A549 (cell line): Measurements from ENCODE around the gene XRRA1. TPM values are rescaled to one million over a fixed set of nuclear protein-coding genes. Genes with fewer than 3 reads are reported as not detected.

Source experiments
- ATAC-seq, 2 experiments: fragments of 200-7000 bp in 1 of 2; fragments of >200 bp in 1 of 2; cut with Nextera tagmentation in 1 of 2; cut with Tn5 transposase in 1 of 2; 3 replicates each; pipeline versions ENCODE4 v1.8.0 to v1.9.1; 2018 to 2020; ENCODE audit warnings: mild to moderate bottlenecking in 1 of 2, moderate library complexity in 1 of 2
- CTCF ChIA-PET: fragments of 300-600 bp; sonication (Branson Sonifier 250); formaldehyde crosslinking; extraction: SDS; loops from one replicate; lab custom pipeline; 2021; ENCODE audit warnings: antibody characterized with exemption, inconsistent platforms; lab: Yijun Ruan, JAX
- POLR2A ChIA-PET: fragments of 350-600 bp; formaldehyde crosslinking; extraction: SDS; loops from one replicate; lab custom pipeline; 2021; ENCODE audit warnings: antibody characterized with exemption, inconsistent platforms; lab: Yijun Ruan, JAX
- DNase-seq, 2 experiments: peaks; one replicate each; pipeline versions ENCODE4 v3.0.0 to v3.0.0-alpha.2; 2011 to 2016; ENCODE audit warnings: low read depth in 1 of 2, low spot score in 1 of 2
- FAIRE-seq: peaks from 2 replicates; lab custom pipeline; 2011; peaks lifted over from hg19 to GRCh38; lab: Jason Lieb, UNC
- H3K27ac ChIP-seq, 2 experiments: fragments of >200 bp; sonication (Bioruptor Twin); formaldehyde crosslinking; 3 replicates each; pipeline ENCODE4 v1.5.1; 2016 to 2017
- H3K4me1 ChIP-seq: fragments of >200 bp; sonication (Bioruptor Twin); formaldehyde crosslinking; 3 replicates; pipeline ENCODE4 v1.6.1; 2016
- H3K4me2 ChIP-seq: fragments of >200 bp; sonication (Bioruptor Twin); formaldehyde crosslinking; 3 replicates; pipeline ENCODE4 v1.6.1; 2016
- H3K4me3 ChIP-seq: fragments of >200 bp; sonication (Bioruptor Twin); formaldehyde crosslinking; 3 replicates; pipeline ENCODE4 v1.5.1; 2016
- H3K9me3 ChIP-seq: fragments of >200 bp; sonication (Bioruptor Twin); formaldehyde crosslinking; 3 replicates; pipeline ENCODE4 v1.6.1; 2016
- CBX2 ChIP-seq: fragments of 200-600 bp; sonication (generic); IDR thresholded peaks from 2 replicates; pipeline ENCODE4 v1.6.1; 2016; ENCODE audit warnings: low read depth, mild to moderate bottlenecking, borderline replicate concordance
- CTCF ChIP-seq: fragments of >200 bp; sonication (Bioruptor Twin); formaldehyde crosslinking; IDR thresholded peaks from 3 replicates; pipeline ENCODE4 v1.5.1; 2016
- FOSL2 ChIP-seq, 2 experiments: fragments of 450-650 bp in 1 of 2; fragments of >200 bp in 1 of 2; sonication (Bioruptor Twin) in 1 of 2; formaldehyde crosslinking; IDR thresholded peaks; 2 replicates each; pipeline versions ENCODE4 v1.5.0 to v1.6.1; 2016 to 2020; ENCODE audit warnings: mild to moderate bottlenecking in 1 of 2, moderate library complexity in 1 of 2
- HOXB5 ChIP-seq: fragments of 250-450 bp; sonication (Bioruptor Pico); IDR thresholded peaks from 2 replicates; pipeline ENCODE4 v1.5.0; 2020; ENCODE audit warnings: mild to moderate bottlenecking, moderate library complexity
- JUN ChIP-seq, 2 experiments: fragments of >200 bp; sonication (Bioruptor Twin); formaldehyde crosslinking; IDR thresholded peaks; 2 replicates in 1 of 2; 3 replicates in 1 of 2; pipeline ENCODE4 v1.6.1; 2016 to 2017
- KDM5A ChIP-seq: fragments of 200-600 bp; sonication (generic); IDR thresholded peaks from 2 replicates; pipeline ENCODE4 v1.6.1; 2016; ENCODE audit warnings: antibody characterized with exemption, mild to moderate bottlenecking
- MAX ChIP-seq: IDR thresholded peaks from 2 replicates; pipeline ENCODE4 v1.6.1; 2012
- MYC ChIP-seq: IDR thresholded peaks from 2 replicates; pipeline ENCODE4 v1.6.1; 2012; ENCODE audit warnings: mild to moderate bottlenecking, inconsistent platforms, low read length, improper control_type of control experiment, borderline replicate concordance
- NR3C1 ChIP-seq: fragments of >200 bp; sonication (Bioruptor Twin); formaldehyde crosslinking; IDR thresholded peaks from 3 replicates; pipeline ENCODE4 v1.6.1; 2017
- REST ChIP-seq: fragments of 200-600 bp; sonication (generic); IDR thresholded peaks from 2 replicates; pipeline ENCODE4 v1.6.1; 2016; ENCODE audit warnings: antibody characterized with exemption, mild to moderate bottlenecking, moderate library complexity
- RFX5 ChIP-seq: fragments of 450-650 bp; IDR thresholded peaks from 2 replicates; pipeline ENCODE4 v1.7.1; 2014; ENCODE audit warnings: antibody characterized with exemption, mild to moderate bottlenecking, moderate library complexity
- WGBS: methylation state at CpG from one replicate; pipeline ENCODE4 v1.1.6; 2017; ENCODE audit errors: missing lambda C conversion rate; 5-methylcytosine and 5-hydroxymethylcytosine counted together
- polyA plus RNA-seq, 4 experiments: library from polyadenylated mRNA; depleted of rRNA in 3 of 4; stranded (reverse); fragments of >200 nt; fragmentation: RNase III in 1 of 4; extraction: RNeasy Plus Mini Kit Qiagen cat#74134 plus additional on column Dnase treatment in 1 of 4; gene quantifications; 2 replicates in 3 of 4; 3 replicates in 1 of 4; pipeline ENCODE4 v1.2.3, GENCODE V29; 2011 to 2017
- small RNA-seq, 6 experiments: library from RNA; depleted of rRNA; stranded (forward); fragments of <200 nt; gene quantifications; one replicate each; pipeline ENCODE3, GENCODE V24; 2012

Gene XRRA1
- polyA plus RNA-seq, 2 of the 4 experiments (the other 2 are of a cell fraction): 6.6 to 10.6 TPM

- ChIA-PET POLR2A (no interaction called here), CTCF (interaction anchor here (1.0 to 2.5 kb wide), 2 partner anchors 11 to 23 kb away, joined by 3 to 6 read pairs; no protein-coding TSS in a partner anchor)
- no peak for DNase-seq
- no peaks in the 10 kb centered on the region for H3K9me3 ChIP-seq
- no peak for TF ChIP-seq FOSL2 (IDR thresholded peaks at IDR 0.05)
- no peak for TF ChIP-seq FOSL2 (CRISPR knock-in tag; IDR thresholded peaks at IDR 0.05)
- TF ChIP-seq JUN (IDR thresholded peaks at IDR 0.05): no peak
- no peak for TF ChIP-seq HOXB5 (CRISPR knock-in tag)
- TF ChIP-seq CTCF: no peak
- TF ChIP-seq KDM5A: no peak
- no peak for TF ChIP-seq CBX2
- TF ChIP-seq MYC: no peak
- TF ChIP-seq REST: no peak
- TF ChIP-seq RFX5: no peak
- no peak for TF ChIP-seq NR3C1
- TF ChIP-seq MAX: no peak
- H3K4me1 ChIP-seq: no peaks in the 10 kb centered on the region
- H3K4me2 ChIP-seq: no peak overlapping the region
- H3K4me3 ChIP-seq: no peak overlapping the region
- WGBS: 85% methylated on average over 6 of the region's 9 CpGs
- ATAC-seq: no peak; a peak in 1 of 6 replicates
- no peak overlapping the region for H3K27ac ChIP-seq
- FAIRE-seq: no peak
Measured at GRCh38 chr11:74791333-74792100, 157.4 kb downstream of the XRRA1 start.

Small RNA genes within 50 kb of the gene (small RNA-seq; reads per million reads assigned to genes)
- 0 to 0.08 (median 0) reads per million in 6 experiments for gene RN7SL239P
- gene RNU6-216P: 0 reads per million in 6 experiments

Other genes starting within 250 kb of the XRRA1 start
- 1.8 and 2.3 TPM in 2 replicates for gene CHRDL2, start 217.7 kb downstream of the XRRA1 start, polyA plus RNA-seq (2011; rRNA removed)
- gene CHRDL2, start 217.7 kb downstream of the XRRA1 start, polyA plus RNA-seq (2017; fragmentation: RNase III; extraction: RNeasy Plus Mini Kit Qiagen cat#74134 plus additional on column Dnase treatment): 2.6 to 5.8 TPM (median 5.4 TPM) in 3 replicates
- gene RNF169, start 200.2 kb downstream of the XRRA1 start, polyA plus RNA-seq (2011; rRNA removed): 10.7 and 11.1 TPM in 2 replicates
- gene RNF169, start 200.2 kb downstream of the XRRA1 start, polyA plus RNA-seq (2017; fragmentation: RNase III; extraction: RNeasy Plus Mini Kit Qiagen cat#74134 plus additional on column Dnase treatment): 5.8 to 6.3 TPM (median 6.2 TPM) in 3 replicates
- 204 and 391 TPM in 2 replicates for gene SPCS2, start 175 bp upstream of the XRRA1 start, polyA plus RNA-seq (2011; rRNA removed)
- 233 to 315 TPM (median 269 TPM) in 3 replicates for gene SPCS2, start 175 bp upstream of the XRRA1 start, polyA plus RNA-seq (2017; fragmentation: RNase III; extraction: RNeasy Plus Mini Kit Qiagen cat#74134 plus additional on column Dnase treatment)
- 5.5 and 6.2 TPM in 2 replicates for gene NEU3, start 39.8 kb upstream of the XRRA1 start, polyA plus RNA-seq (2011; rRNA removed)
- gene NEU3, start 39.8 kb upstream of the XRRA1 start, polyA plus RNA-seq (2017; fragmentation: RNase III; extraction: RNeasy Plus Mini Kit Qiagen cat#74134 plus additional on column Dnase treatment): 3.5 to 4.4 TPM (median 4.0 TPM) in 3 replicates
- 0.01 TPM in 1 of 2 replicates, not detected in the other for gene OR2AT4, start 147.8 kb upstream of the XRRA1 start, polyA plus RNA-seq (2011; rRNA removed)
- gene OR2AT4, start 147.8 kb upstream of the XRRA1 start, polyA plus RNA-seq (2017; fragmentation: RNase III; extraction: RNeasy Plus Mini Kit Qiagen cat#74134 plus additional on column Dnase treatment): not detected in 3 replicates
- 4.6 and 4.9 TPM in 2 replicates for gene SLCO2B1, start 202.0 kb upstream of the XRRA1 start, polyA plus RNA-seq (2011; rRNA removed)
- 4.5 to 6.9 TPM (median 5.2 TPM) in 3 replicates for gene SLCO2B1, start 202.0 kb upstream of the XRRA1 start, polyA plus RNA-seq (2017; fragmentation: RNase III; extraction: RNeasy Plus Mini Kit Qiagen cat#74134 plus additional on column Dnase treatment)